Keratinocyte (primary cell): ENCODE measurements around the gene NAPG. TPM values are rescaled to one million over a fixed set of nuclear protein-coding genes. Genes with fewer than 3 reads are reported as not detected.

Source experiments
- DNase-seq: peaks from one replicate; pipeline ENCODE4 v3.0.0-alpha.2; 2011; ENCODE audit warnings: low read depth, missing footprints, low spot score
- FAIRE-seq: peaks from 2 replicates; lab custom pipeline; 2011; peaks lifted over from hg19 to GRCh38; lab: Jason Lieb, UNC
- H2AFZ ChIP-seq: 2 replicates; pipeline ENCODE4 v1.6.0; 2012; ENCODE audit warnings: low read length, control low read depth, inconsistent platforms; ENCODE audit not compliant: control insufficient read depth
- H3K27ac ChIP-seq: 2 replicates; pipeline ENCODE4 v1.5.1; 2011; ENCODE audit warnings: low read length; ENCODE audit not compliant: control insufficient read depth, insufficient read depth
- H3K27me3 ChIP-seq: 3 replicates; pipeline ENCODE4 v1.6.0; 2011; ENCODE audit warnings: low read length; ENCODE audit not compliant: control insufficient read depth, insufficient read depth; ENCODE audit errors: extremely low read depth
- H3K36me3 ChIP-seq, 2 experiments: 2 replicates in 1 of 2; 3 replicates in 1 of 2; pipeline ENCODE4 v1.5.1; 2011; ENCODE audit warnings: low read length in 2 of 2, mild to moderate bottlenecking in 1 of 2; ENCODE audit not compliant: control insufficient read depth in 2 of 2, insufficient read depth in 2 of 2; ENCODE audit errors: extremely low read depth in 1 of 2
- H3K4me1 ChIP-seq: 3 replicates; pipeline ENCODE4 v1.5.1; 2011; ENCODE audit warnings: low read length; ENCODE audit not compliant: control insufficient read depth, insufficient read depth; ENCODE audit errors: extremely low read depth
- H3K4me2 ChIP-seq: 3 replicates; pipeline ENCODE4 v1.6.0; 2011; ENCODE audit warnings: low read depth, low read length; ENCODE audit not compliant: control insufficient read depth, insufficient read depth; ENCODE audit errors: extremely low read depth
- H3K4me3 ChIP-seq, 3 experiments: fragments of 200-600 bp in 1 of 3; sonication (generic) in 1 of 3; 2 replicates in 2 of 3; 3 replicates in 1 of 3; pipeline ENCODE4 v1.5.1; 2011 to 2016; ENCODE audit warnings: low read length in 3 of 3, mild to moderate bottlenecking in 3 of 3, control low read depth in 2 of 3, inconsistent platforms in 1 of 3, low read depth in 1 of 3, mixed read lengths in 1 of 3, mixed run types in 1 of 3, moderate library complexity in 1 of 3; ENCODE audit not compliant: control insufficient read depth in 2 of 3, insufficient read depth in 2 of 3; ENCODE audit errors: extremely low read depth in 1 of 3
- H3K79me2 ChIP-seq: 2 replicates; pipeline ENCODE4 v1.6.0; 2012; ENCODE audit warnings: low read length; ENCODE audit not compliant: control insufficient read depth, insufficient read depth
- H3K9ac ChIP-seq: 3 replicates; pipeline ENCODE4 v1.6.0; 2011; ENCODE audit warnings: low read length; ENCODE audit not compliant: control insufficient read depth, insufficient read depth; ENCODE audit errors: extremely low read depth
- H3K9me1 ChIP-seq: 3 replicates; pipeline ENCODE4 v1.6.0; 2011; ENCODE audit warnings: low read length; ENCODE audit not compliant: control insufficient read depth, insufficient read depth; ENCODE audit errors: extremely low read depth
- H3K9me3 ChIP-seq: 2 replicates; pipeline ENCODE4 v1.5.1; 2012; ENCODE audit warnings: low read depth, low read length; ENCODE audit not compliant: control insufficient read depth
- H4K20me1 ChIP-seq: 3 replicates; pipeline ENCODE4 v1.6.0; 2011; ENCODE audit warnings: low read length; ENCODE audit not compliant: control insufficient read depth, insufficient read depth; ENCODE audit errors: extremely low read depth
- CTCF ChIP-seq, 3 experiments: IDR thresholded peaks in 1 of 3; conservative IDR thresholded peaks in 1 of 3; optimal IDR thresholded peaks in 1 of 3; 2 replicates in 2 of 3; 3 replicates in 1 of 3; pipeline versions ENCODE3 to v1.5.1; 2011; ENCODE audit warnings: low read length in 3 of 3, mild to moderate bottlenecking in 3 of 3, moderate library complexity in 2 of 3, control low read depth in 1 of 3, inconsistent platforms in 1 of 3; ENCODE audit not compliant: insufficient read depth in 2 of 3; ENCODE audit errors: extremely low read depth in 1 of 3
- EZH2 ChIP-seq: IDR thresholded peaks from one replicate; pipeline ENCODE4 v1.6.1; 2012; ENCODE audit warnings: inconsistent platforms, mild to moderate bottlenecking, low read length, moderate library complexity
- dilution Hi-C: fragments of 300-500 bp; cut with MboI; formaldehyde crosslinking; loops from one replicate; pipeline ENCODE4 v1.7.0; 2020; ENCODE audit warnings: low sequenced_read_pairs; ENCODE audit not compliant: extremely low pct_ligation_motif_present
- polyA plus RNA-seq, 5 experiments: library from polyadenylated mRNA; depleted of rRNA in 3 of 5; stranded (reverse) in 3 of 5; stranded (forward) in 1 of 5; unstranded in 1 of 5; fragments of >200 nt; gene quantifications; 1 replicate in 1 of 5; 2 replicates in 3 of 5; 3 replicates in 1 of 5; pipeline versions ENCODE4 v1.2.1 to v1.2.3, GENCODE V29; 2011 to 2012; ENCODE audit warnings: missing spikeins in 2 of 5, low read depth in 1 of 5, low replicate concordance in 1 of 5

The NAPG gene
- polyA plus RNA-seq, 1 donor (not counting 4 experiments of a cell fraction or from before 2014, with no cell fraction given): 30.8 TPM

- Histone ChIP-seq H3K36me3 (peaks cover 0 to 2% of the 10 kb centered on the region in 2 experiments), H4K20me1 (no peaks in the 10 kb centered on the region), H3K4me3 (no peak overlapping the region), H2AFZ (no peak overlapping the region), H3K27me3 (no peaks in the 10 kb centered on the region), H3K9me3 (no peaks in the 10 kb centered on the region), H3K79me2 (peaks cover 58% of the 10 kb centered on the region), H3K4me1 (peaks cover 14% of the 10 kb centered on the region), H3K27ac (no peak overlapping the region), H3K9me1 (peaks cover 5% of the 10 kb centered on the region), H3K9ac (no peak overlapping the region), H3K4me2 (no peak overlapping the region)
- dilution Hi-C loops: no loop called here
- FAIRE-seq: no peak
- TF ChIP-seq EZH2 (no peak), CTCF (optimal IDR thresholded peaks at IDR 0.05 in 1 of 3, IDR thresholded peaks at IDR 0.05 in 1 of 3, conservative IDR thresholded peaks at IDR 0.05 in 1 of 3; ENCODE audit: extremely low read depth in 1 of 3, insufficient read depth in 2 of 3, low read length in 3 of 3) (no peak)
- DNase-seq: no peak
These were observed 5.0 kb downstream of the NAPG start for GRCh38 chr18:10530852-10531251.

GRCh38 chr18:10533111-10533510, 7.3 kb downstream of the NAPG start:
- no peak for TF ChIP-seq EZH2
- no peak for FAIRE-seq

GRCh38 chr18:10536280-10536679, 10.5 kb downstream of the NAPG start:
- no peak overlapping the region for H3K4me2 ChIP-seq
- H3K27ac ChIP-seq: no peak overlapping the region
- no peaks in the 10 kb centered on the region for H3K27me3 ChIP-seq
- no peak overlapping the region for H2AFZ ChIP-seq
- no peaks in the 10 kb centered on the region for H3K9me1 ChIP-seq
- H3K4me3 ChIP-seq: no peak overlapping the region
- no peaks in the 10 kb centered on the region for H3K4me1 ChIP-seq
- FAIRE-seq (no peak), DNase-seq (no peak)
- H4K20me1 ChIP-seq: no peaks in the 10 kb centered on the region
- TF ChIP-seq CTCF (optimal IDR thresholded peaks at IDR 0.05 in 1 of 3, IDR thresholded peaks at IDR 0.05 in 1 of 3, conservative IDR thresholded peaks at IDR 0.05 in 1 of 3; ENCODE audit: extremely low read depth in 1 of 3, insufficient read depth in 2 of 3, low read length in 3 of 3) (no peak), EZH2 (no peak)
- H3K9me3 ChIP-seq: no peaks in the 10 kb centered on the region
- H3K79me2 ChIP-seq: peaks cover 21% of the 10 kb centered on the region
- peaks cover 5 to 7% of the 10 kb centered on the region in 2 experiments for H3K36me3 ChIP-seq
- dilution Hi-C loops: no loop called here
- H3K9ac ChIP-seq: no peak overlapping the region

More at GRCh38 chr18:10533111-10533510, 7.3 kb downstream of the NAPG start:
- H3K36me3 ChIP-seq: peaks cover 0 to 2% of the 10 kb centered on the region in 2 experiments
- no peak overlapping the region for H2AFZ ChIP-seq
- dilution Hi-C loops: no loop called here
- peaks cover 47% of the 10 kb centered on the region for H3K79me2 ChIP-seq
- H3K9me3 ChIP-seq: no peaks in the 10 kb centered on the region
- no peak overlapping the region for H3K4me2 ChIP-seq
- H3K9me1 ChIP-seq: peaks cover 4% of the 10 kb centered on the region
- H3K4me3 ChIP-seq: no peak overlapping the region
- no peak for DNase-seq
- H3K4me1 ChIP-seq: peaks cover 6% of the 10 kb centered on the region
- H3K27me3 ChIP-seq: no peaks in the 10 kb centered on the region
- H4K20me1 ChIP-seq: no peaks in the 10 kb centered on the region
- no peak overlapping the region for H3K27ac ChIP-seq
- no peak overlapping the region for H3K9ac ChIP-seq
